ENCODE results near the gene DDN. TPM values are rescaled to one million over a fixed set of nuclear protein-coding genes. Genes with fewer than 3 reads are reported as not detected.
A peak's percentile ranks its signal among the peaks of the same experiment; 100 is the strongest.

The DDN gene
- total and polyA plus RNA-seq, 10 of the 15 experiments (the other 5 are each of a cell fraction or from before 2014, with no cell fraction given): 0.10 to 13.4 (median 3.7) TPM

- Histone ChIP-seq H3K9ac (ENCODE audit: control insufficient read depth, insufficient read depth, low read length) (peak overlapping the region; percentile 62; the same call in 1 of the 2 replicates), H3K79me2 (ENCODE audit: control insufficient read depth, insufficient read depth, low read length) (peaks cover 5% of the 10 kb centered on the region), H3K27me3 (replicated peaks in 1 of 2; ENCODE audit: control insufficient read depth in 2 of 2, insufficient read depth in 2 of 2, low read length in 1 of 2) (no peaks in the 10 kb centered on the region), H4K20me1 (ENCODE audit: control insufficient read depth, insufficient read depth) (peaks cover 3% of the 10 kb centered on the region), H3K9me3 (replicated peaks; ENCODE audit: control insufficient read depth, insufficient read depth, low read length) (no peaks in the 10 kb centered on the region), H3K4me2 (ENCODE audit: control insufficient read depth, insufficient read depth) (peak overlapping the region; percentile 94), H3K27ac (ENCODE audit: control insufficient read depth, insufficient read depth) (no peak overlapping the region), H3K4me3 (peak overlapping the region; percentile 69), H2AFZ (ENCODE audit: control insufficient read depth, low read depth, low read length) (peak overlapping the region; percentile 73), H3K4me1 (ENCODE audit: control insufficient read depth, insufficient read depth, low read length) (peaks cover 27% of the 10 kb centered on the region), H3K36me3 (ENCODE audit: control insufficient read depth in 2 of 2, insufficient read depth in 2 of 2, low read length in 1 of 2) (peaks cover 1 to 10% of the 10 kb centered on the region in 2 experiments; a peak in 3 of 4 replicates)
- intact Hi-C loops (cut with micrococcal nuclease; ENCODE audit: unreplicated experiment) (loop anchor here (5.0 kb wide), 2 partner anchors 94 to 96 kb away; partner anchors contain the start of gene DHH), in situ Hi-C loops (cut with MboI) (no loop called here)
- RAD21 ChIA-PET (ENCODE audit: unreplicated experiment): interaction anchor here (0.5 to 5.4 kb wide), 18 partner anchors 10 to 640 kb away, joined by 3 to 62 read pairs (median 6); partner anchors contain the start of genes ARF3, DDX23, KMT2D and PRKAG1
- BruUV-seq (replicated peaks): no TSS peak
- POLR2A ChIA-PET: interaction anchor here (0.6 to 6.0 kb wide), 5 partner anchors 10 to 146 kb away, joined by 3 to 52 read pairs (median 12); partner anchors contain the start of genes DDX23 and PRKAG1
- FAIRE-seq (no peak), DNase-seq (ENCODE audit: low read depth, low spot score) (no peak), ATAC-seq (peak; percentile 69)
- SMC1A ChIA-PET (ENCODE audit: uncharacterized antibody, unreplicated experiment): interaction anchor here (1.0 to 2.7 kb wide), 12 partner anchors 10 to 203 kb away, joined by 3 to 22 read pairs (median 6); partner anchors contain the start of genes LMBR1L, PRKAG1 and WNT1
- WGBS (ENCODE audit: insufficient coverage, insufficient replicate concordance, low lambda C conversion rate, missing lambda C conversion rate): 2% methylated on average over 57 of the region's 57 CpGs
- CTCF ChIA-PET: interaction anchor here (0.6 to 14.1 kb wide), 29 partner anchors 10 to 490 kb away, joined by 3 to 172 read pairs (median 8); partner anchors contain the start of genes DDX23, DHH, PRKAG1 and RHEBL1
- TF ChIP-seq SUPT20H (IDR thresholded peaks at IDR 0.05; ENCODE audit: borderline replicate concordance, control insufficient read depth, low read depth, low read length) (no peak), ZSCAN29 (IDR thresholded peaks at IDR 0.05) (no peak), DPF2 (IDR thresholded peaks at IDR 0.05) (peak; percentile 65), ASH2L (IDR thresholded peaks at IDR 0.05; ENCODE audit: borderline replicate concordance, low read depth) (no peak), SP1 (IDR thresholded peaks at IDR 0.05; ENCODE audit: low read depth, low read length) (no peak), BACH1 (IDR thresholded peaks at IDR 0.05; ENCODE audit: borderline replicate concordance) (no peak), RAD21 (IDR thresholded peaks at IDR 0.05; ENCODE audit: insufficient read depth, low read depth, low read length) (no peak), SMAD5 (IDR thresholded peaks at IDR 0.05; ENCODE audit: low read depth) (no peak), RBBP5 (conservative IDR thresholded peaks at IDR 0.05) (no peak), TCF3 (IDR thresholded peaks at IDR 0.05; ENCODE audit: borderline replicate concordance, insufficient read depth, low read depth, low read length) (0 out of 2 replicates have a peak, but pooled peaks have one; percentile 12), PBX3 (IDR thresholded peaks at IDR 0.05; ENCODE audit: insufficient replicate concordance, low read depth, low read length) (no peak), IKZF1 (conservative IDR thresholded peaks at IDR 0.05) (peak; percentile 83), IRF3 (IDR thresholded peaks at IDR 0.05) (no peak), YY1 (IDR thresholded peaks at IDR 0.05; ENCODE audit: low read depth, low read length) (no peak), PAX8 (IDR thresholded peaks at IDR 0.05) (no peak), MTA2 (IDR thresholded peaks at IDR 0.05; ENCODE audit: low read depth) (no peak), NRF1 (conservative IDR thresholded peaks at IDR 0.05; ENCODE audit: low read depth, low read length) (peak; percentile 35; the same call in 1 of the 2 replicates), SMC3 (IDR thresholded peaks at IDR 0.05; ENCODE audit: borderline replicate concordance, low read length) (no peak), LARP7 (IDR thresholded peaks at IDR 0.05) (0 out of 2 replicates have a peak, but pooled peaks have one; percentile 56), ATF7 (IDR thresholded peaks at IDR 0.05; ENCODE audit: low read depth) (no peak), HDAC2 (IDR thresholded peaks at IDR 0.05) (no peak), POLR2AphosphoS5 (IDR thresholded peaks at IDR 0.05; ENCODE audit: low read length) (no peak), EGR1 (IDR thresholded peaks at IDR 0.05; ENCODE audit: borderline replicate concordance in 1 of 2, low read depth in 2 of 2, low read length in 2 of 2) (peak in 1 of 2 experiments; percentile 86; a peak in 2 of 3 replicates)
Measured at GRCh38 chr12:48997719-48998496, 1.3 kb downstream of the DDN start.

Data from GM12878 (cell line).